HG03342 (cell line): ENCODE results near the gene DDX54.
"Not testable (repeated sequence)": the region's sequence is repeated elsewhere in the genome, so short reads cannot be mapped to it uniquely, and the experiment has no call there.

Experiments
- ATAC-seq: cut with Tn5 transposase; IDR thresholded peaks from one replicate; pipeline ENCODE4 v1.9.1; 2021; ENCODE audit warnings: mild to moderate bottlenecking, moderate library complexity; ENCODE audit not compliant: unreplicated experiment

DDX54 gene

DNA sequence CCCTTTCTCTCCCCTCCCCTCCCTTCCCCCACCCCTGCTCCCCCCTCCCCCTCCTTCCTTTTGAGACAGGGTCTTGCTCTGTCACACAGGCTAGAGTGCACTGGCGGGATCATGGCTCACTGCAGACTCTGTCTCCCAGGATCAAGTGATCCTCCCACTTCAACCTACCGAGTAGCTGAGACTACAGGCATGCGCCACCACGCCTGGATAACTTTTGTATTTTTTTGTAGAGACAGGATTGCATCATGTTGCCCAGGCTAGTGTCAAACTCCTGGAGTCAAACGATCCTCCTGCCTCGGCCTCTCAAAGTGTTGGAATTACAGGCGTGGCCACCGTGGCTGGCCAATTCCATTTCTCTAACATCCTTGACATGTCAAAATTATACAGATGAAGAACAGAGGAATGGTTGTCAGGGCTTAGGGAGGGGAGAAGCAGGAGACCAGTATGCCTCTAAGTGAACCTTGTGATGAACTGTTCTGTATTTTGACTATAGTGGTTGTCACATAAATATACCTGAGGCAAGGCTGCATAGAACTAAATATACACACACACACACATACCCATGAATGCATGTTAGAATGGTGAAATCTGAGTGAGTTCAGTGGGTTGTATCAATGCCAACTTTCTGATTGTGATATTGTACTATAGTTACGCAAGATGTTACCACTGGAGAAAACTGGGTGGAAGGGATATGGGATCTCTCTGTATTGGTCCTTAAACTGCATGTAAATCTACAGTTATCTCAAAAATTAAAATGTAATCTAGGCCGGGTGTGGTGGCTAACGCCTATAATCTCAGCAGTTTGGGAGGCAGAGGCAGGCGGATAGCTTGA lies 39.3 kb downstream of the DDX54 start:
- no peak for ATAC-seq

DNA sequence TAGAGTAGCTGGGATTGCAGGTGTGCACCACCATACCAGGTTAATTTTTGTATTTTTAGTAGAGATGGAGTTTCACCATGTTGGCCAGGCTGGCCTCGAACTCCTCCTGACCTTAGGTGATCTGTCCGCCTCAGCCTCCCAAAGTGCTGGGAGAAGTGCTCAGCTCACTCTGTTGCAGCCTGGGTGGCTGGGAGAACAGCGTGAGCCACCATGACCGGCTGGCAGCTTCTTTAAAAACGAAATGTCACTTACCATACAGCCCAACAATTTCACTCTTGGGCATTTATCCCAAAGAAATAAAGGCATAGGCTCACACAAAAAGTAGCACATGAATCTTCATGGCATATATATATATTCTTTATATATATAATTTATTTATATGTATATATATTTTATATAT lies 40.5 kb downstream of the DDX54 start:
- no peak for ATAC-seq

DNA sequence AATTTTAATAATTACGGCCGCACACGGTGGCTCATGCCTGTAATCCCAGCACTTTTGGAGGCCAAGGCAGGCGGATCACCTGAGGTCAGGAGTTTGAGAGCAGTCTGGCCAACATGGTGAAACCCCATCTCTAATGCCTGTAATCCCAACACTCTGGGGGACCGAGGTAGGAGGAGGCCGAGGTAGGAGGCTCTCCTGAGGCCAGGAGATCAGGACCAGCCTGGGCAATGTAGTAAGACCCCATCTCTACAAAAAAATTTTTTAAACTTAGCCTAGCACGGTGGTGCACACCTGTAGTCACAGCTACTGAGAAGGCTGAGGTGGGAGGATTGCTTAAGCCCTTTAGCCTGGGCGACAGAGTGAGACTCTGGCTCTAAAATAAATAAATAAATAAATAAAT lies 41.3 kb downstream of the DDX54 start:
- ATAC-seq, result no peak

DNA sequence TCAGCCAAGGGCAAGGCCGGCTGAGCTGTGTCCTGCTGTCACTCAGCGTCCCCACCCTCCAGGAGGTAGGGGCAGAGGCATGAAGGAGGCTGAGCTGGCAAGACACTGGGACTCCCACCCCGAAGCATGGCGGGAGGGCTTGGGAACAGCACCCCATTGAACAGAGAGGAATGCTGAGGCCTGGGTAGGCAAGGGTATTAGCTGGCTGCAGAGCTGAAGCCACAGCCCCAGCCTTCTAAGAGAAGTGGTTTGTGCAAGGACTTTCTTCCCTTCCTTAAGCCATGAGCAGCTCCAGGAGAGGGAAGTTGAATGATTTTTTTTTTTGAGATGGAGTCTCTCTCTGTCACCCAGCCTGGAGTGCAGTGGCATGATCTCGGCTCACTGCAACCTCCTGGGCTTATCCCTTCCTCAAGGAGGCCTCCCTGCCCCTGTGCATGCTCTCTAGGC lies 42.4 kb downstream of the DDX54 start:
- no peak for ATAC-seq

DNA sequence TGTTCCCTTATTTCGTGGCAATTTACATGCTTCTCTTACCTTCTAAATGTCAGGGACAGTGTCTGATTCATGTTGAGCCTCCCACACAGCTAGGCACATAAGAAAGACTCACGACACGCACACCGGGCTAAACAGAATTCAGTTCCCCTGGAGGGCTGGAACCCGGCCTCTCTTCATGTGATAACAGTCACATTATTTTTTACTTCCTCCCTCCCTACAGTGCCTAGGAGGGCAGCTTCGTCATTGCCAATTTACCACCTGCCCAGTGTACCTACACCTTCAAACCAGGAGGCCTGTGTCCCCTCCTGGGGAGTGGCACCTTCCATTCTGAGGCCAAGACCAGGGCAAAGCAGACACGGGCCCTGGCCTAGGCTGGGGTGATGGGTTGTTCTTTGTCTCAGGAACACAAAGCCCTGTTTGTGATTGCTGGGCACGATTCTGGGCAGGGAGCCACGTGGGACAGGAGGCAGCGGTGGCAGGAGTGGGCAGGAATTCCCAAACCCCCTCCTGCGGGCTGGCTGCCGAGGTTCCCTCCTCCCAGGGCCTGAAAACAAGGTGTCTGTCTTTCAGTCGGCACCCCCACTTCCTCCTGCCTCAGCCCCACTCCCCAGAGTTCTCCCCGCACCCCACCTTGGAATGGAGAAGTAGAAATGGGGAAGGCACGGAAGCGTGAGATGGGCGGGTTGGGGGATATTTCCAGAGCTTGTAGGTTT lies 42.9 kb downstream of the DDX54 start:
- ATAC-seq, result no peak

DNA sequence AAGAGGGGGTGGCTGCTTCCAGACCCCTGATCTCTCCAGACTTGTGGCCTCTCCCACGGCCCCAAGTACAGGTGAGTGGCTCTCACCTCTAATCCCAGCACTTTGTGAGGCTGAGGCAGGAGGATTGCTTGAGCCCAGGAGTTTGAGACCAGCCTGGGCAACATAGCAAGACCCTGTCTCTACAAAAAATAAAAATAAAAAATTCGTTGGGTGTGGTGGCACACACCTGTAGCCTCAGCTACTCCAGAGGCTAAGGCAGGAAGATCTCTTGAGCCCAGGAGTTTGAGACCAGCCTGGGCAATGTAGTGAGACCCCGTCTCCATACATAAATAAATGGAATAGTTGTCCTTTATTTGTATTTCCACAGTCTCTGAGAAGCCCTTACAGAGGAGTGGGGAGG lies 43.6 kb downstream of the DDX54 start:
- ATAC-seq, result not testable (repeated sequence)

DNA sequence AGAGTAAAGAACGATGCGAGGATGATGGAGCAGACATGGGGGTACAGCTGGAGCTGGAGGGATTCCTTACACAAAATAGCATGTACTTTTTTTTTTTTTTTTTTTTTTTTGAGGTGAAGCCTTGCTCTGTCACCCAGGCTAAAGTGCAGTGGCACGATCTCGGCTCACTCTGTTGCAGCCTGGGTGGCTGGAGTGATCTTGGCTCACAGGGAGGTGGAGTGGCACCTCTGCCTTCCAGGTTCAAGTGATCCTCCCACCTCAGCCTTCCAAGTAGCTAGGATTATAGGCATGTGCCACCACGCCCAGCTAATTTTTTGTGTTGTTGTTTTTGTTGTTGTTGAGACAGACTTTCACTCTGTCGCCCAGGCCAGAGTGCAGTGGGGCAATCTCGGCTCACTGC lies 44.6 kb downstream of the DDX54 start:
- ATAC-seq, result no peak

DNA sequence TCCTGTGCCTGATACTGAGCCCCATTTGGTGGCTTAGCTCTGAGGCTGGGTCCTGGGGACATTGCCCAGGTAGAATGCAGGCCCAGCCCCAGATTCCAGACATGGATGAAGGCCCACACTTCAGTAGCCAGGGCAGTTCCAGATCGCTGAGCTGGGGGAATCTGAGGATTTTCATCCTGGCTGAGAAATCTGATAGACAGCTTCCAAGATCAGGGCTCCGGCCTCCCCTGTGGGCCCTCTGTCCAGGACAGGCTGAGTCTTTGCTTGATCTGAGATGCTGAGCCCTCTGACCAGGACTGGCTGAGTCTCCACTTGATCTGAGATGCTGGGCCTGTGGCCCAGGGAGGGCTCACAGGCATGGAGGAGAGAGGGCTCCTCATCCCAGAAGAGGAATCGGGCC lies 46.5 kb downstream of the DDX54 start:
- no peak for ATAC-seq

DNA sequence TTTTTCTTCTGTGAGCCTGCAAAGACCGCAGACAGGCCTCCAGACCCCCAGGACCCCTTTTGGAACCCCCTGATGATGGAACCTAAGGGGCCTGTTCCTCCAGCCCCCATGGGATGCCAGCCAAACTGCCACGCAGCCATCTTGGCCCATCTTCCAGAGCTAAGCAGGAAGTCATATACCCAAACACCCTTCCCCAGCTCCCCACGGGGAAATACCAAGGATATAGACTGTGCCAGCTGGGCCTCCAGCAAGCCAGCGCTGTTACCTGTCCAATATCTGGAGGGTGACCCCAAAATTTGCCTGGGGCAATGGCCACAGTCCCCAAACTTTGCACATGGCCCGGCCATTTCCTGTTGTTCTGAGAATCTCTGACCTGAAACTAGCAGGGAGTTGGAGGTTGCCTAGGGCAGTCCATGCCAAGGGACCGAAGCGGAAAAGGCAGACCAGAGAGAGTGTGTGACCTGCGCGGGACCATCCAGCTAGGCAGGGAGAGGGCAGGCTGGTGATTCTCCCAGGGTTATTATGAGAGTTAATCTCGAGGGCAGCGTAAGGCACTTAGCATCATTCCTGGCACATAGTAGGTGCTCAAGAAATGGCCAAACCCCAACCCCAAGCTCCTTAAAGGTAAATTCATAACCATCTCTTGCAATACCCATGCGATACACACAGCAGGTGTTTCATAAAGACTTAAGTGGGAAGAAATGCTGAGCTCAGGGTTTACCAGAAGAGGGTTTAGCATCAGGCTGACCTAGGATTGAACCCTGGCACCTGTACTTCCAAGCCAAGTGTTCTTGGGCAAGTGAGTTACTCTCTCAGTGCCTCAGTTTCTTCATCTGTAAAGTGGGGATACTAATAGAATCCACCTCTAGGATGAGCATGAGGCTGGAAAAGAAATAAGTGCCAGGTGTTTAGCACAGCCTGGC lies 47.2 kb downstream of the DDX54 start:
- no peak for ATAC-seq

DNA sequence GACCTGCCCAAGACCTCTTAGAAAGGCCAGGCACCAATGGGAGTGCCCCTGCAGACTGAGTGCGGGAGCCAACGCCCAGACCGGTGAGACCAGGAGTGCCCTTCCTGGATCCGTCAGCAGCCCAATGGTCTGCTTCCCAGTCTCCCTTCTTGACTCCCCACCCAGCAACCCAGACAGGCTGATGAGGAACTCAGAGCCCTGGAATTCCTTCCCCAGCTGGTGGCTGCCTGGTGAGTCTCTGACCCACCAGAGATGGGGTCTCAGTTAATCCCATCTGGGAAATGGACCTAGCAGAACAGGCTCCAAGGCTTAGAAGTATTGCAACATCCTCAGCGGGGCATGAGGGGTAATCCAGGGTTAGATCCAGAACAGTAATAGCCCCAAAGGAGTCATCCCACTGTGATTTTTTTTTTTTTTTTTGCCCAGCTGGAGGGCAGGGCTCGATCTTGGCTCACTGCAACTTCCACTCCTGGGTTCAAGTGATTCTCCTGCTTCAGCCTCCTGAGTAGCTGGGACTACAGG lies 48.2 kb downstream of the DDX54 start:
- no peak for ATAC-seq

DNA sequence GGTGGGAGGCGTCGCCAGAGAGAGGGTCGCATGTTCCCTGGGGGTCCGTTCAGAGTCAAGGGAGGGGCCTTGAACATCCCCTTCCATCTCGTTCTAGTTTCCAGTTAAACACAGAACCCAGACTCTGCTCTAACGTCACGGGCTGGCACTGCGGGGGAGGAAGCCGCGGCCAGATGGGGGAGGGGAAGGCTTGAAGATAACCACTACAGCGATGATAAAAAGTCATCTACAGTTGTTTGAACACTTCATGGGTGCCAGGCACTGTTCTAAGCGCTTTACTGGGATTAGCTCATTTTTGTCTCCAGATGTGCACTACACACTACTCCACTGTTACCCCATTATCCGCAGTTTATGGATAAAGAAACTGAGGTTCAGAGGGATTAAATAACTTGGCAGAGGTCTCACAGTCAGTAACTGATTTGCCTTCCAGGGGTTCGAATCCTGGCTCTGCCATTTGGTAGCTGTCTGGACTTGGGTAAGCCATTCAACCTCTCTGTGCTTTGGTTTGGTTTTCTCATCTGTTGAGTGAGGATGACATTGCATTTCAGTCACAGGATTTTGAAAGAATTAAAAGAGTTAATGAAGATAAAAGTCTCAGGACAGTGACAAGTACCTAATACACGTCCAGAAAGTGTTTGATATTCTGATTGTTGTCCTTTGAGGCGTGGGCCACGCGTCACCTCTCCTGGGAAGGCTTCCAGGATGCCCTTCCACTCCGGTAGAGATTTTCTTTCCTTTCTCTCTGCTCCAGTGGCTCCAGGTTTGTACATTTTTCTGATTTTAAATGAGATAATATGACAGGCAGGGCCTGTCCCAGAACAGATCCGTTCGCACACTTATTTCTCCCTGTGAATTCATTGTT lies 48.9 kb downstream of the DDX54 start:
- no peak for ATAC-seq

DNA sequence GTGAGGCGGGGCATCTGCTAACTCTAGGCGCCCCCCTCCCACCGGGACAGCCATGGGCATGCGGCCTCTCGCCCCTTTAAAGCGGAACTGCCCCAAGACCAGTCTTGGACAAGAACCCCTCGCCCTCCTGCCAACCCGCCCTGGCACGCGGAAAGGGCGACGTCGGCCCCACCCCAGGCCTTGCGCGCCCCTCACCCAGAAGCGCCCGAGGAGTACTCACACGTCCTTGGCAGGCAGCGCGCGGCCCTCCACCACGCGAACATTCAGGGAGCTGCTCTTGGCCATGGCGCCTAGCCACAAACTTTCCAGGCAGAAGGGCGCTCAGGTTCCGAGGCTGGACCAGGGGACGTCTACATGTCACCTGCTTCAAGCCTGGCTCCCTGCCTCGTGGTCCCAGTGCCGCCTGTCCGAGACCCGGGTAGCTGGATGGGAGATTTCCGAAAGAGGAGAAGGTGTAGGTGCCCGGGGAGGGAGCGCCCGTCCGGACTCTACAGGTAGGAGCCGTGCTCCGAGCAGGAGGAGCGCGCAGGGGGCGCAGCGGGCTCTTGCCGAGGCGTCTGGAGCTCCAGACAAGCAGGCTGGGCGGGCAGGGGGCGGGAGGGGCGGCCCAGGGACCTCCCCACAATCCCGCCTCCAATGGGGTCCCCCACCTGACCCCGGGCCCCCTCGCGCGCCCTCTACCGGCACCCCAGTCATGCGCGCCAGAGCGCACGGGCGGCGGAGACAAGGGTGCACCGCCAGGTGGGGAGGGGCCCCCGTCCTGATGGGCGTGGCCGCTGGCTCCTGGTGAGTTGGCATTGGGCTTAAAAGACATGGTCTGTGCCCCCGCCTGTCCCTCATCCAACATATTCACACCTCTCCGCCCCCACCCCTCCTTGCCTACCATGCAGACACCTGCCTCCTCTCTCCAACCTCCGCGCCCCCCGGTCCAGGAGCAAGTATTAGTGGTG lies 49.8 kb downstream of the DDX54 start, which contains the start of gene RASAL1:
RASAL1 (minus strand) TSS at position 584 of the 950 bp plus-strand sequence; CDS start at position 285, 299 bp downstream.
- no peak for ATAC-seq

DNA sequence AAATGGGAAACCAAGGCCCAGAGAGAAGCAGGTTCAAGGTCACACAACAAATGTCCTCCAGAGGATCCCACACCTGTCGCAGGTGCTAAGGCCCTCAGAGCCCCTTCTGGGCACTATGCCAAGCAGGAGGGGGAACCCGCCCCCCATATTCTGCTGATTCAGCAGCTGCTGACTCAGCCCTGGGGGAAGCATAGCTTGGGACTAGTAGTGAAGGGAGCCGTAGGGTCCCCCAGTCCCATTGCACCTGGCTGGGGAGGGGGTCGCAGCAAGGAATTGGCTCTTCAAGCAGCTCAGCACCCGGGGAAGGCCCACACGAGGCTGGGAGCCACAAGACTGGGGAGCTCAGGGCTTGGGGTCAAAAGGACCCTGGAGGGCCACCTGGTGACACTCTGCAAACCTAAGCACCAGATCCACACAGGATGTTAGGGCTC lies 50.7 kb downstream of the DDX54 start:
- no peak for ATAC-seq

DNA sequence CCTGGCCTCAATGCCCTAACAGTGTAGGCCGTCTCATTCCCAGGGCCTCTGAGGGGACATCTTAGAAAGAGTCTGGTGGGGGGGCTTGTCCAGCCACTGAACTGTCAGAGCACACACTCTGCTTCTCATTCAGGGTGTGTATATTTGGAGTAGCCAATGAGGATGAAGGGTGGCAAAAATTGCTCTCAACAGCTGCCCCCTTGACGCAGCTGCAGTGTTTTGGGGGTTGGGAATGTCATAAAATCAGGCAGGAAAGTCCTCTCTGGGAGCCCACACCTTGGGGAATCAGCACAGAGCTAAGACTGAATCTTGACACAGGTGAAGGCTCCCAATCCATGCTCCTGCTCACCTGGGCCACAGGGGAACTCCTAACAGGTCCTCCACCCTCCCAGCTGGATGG lies 51.2 kb downstream of the DDX54 start:
- no peak for ATAC-seq

DNA sequence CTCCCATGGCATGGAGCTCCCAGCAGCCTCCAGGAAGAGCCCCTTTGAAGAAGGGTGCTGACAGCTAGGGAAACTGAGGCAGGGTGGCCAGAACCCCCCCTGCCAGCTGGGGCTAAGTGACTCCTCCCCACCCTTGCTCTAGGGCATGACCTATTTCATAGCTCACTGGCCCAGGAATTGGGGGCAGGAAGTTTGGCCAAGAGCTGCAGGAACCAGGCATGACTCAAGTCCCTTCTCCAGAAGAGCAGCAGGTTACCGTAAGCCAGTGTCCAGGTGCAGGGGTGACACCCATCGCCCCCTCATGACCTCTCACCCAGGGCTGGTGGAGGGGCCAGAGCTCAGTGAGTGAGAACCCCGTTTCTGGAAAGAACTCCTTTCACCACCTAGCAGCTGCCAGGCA lies 51.6 kb downstream of the DDX54 start:
- no peak for ATAC-seq

DNA sequence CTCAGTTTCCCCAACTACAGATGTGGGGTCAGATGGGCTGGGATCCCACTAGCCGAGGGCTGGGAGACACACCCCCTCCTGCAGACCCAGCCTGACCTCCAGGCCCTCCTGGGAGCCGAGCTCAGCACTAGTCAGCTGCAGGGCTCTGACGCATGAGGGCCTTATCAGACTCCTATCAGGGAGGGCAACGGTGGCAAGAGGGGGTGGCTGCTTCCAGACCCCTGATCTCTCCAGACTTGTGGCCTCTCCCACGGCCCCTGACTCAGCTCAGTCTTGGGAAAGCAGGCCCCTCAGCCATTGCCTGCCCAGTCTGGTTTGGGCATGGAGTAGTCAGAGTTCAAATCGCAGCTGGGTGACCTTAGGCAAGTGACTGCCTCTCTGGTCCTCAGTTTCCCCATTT lies 52.2 kb downstream of the DDX54 start:
- no peak for ATAC-seq

DNA sequence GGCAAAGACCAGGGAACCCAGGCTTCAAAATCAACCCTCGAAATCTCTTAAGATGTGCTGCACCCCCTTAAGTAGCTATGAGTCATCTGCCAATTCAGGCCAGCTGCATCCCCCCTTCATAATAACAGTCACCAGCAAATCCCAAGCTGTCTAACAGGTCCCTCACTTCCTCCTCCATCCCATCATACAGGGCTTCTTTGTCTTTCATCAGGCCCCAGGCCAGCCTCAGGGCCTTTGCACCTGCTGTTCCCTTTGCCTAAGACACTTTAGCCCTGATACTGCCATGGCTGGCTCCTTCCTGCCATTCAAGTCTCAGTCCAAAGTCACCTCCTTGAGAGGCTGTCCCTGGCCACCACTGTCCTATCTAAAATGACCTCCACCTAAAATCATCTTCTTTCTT lies 53.7 kb downstream of the DDX54 start:
- no peak for ATAC-seq

DNA sequence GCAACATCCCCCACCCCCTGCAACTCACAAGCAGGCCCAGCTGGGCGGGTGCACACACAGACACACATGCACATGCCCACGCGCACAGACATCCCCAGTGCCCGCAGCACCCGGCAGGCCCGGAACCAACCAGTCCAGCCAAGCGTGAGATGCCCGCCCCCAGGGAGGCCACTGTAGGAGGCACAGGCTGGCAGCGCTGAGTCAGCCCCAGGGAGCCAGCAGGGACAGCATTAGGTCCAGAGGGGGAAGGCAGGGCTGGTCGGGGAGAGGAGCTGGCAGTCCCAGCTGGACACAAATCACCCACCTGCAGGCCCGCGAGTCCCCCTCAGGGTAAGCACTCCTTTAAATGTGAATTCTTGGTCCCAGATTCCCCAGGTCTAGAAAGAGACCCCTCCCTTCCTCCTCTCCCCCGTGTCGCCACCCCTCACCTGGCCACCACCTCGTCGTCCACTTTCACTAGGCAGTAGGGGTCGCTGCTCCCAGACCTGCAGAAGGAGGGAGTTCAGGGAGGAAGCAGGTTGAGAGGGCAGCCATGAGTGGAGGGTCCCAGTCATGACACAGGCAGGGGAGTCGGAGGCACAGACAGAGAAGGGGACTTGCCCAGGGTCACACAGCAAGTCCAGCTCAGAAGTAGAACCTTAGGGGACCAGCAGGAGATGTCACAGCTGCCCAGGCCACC lies 54.7 kb downstream of the DDX54 start:
- ATAC-seq, result no peak
